Mucosa of rectum (tissue), 2 donors: ENCODE data around the gene HECTD4.

ENCODE experiments used
- H3K27ac ChIP-seq, 2 donors: one replicate each; pipeline ENCODE4 v1.7.0; 2013; ENCODE audit warnings: inconsistent platforms in 2 of 2, low read depth in 2 of 2, low read length in 2 of 2
- H3K27me3 ChIP-seq, 2 donors: one replicate each; pipeline ENCODE4 v1.7.0; 2013; ENCODE audit warnings: low read length in 2 of 2; ENCODE audit not compliant: control insufficient read depth in 2 of 2, insufficient read depth in 2 of 2
- H3K36me3 ChIP-seq, 2 donors: one replicate each; pipeline ENCODE4 v1.7.0; 2013; ENCODE audit warnings: low read length in 2 of 2; ENCODE audit not compliant: control insufficient read depth in 2 of 2, insufficient read depth in 2 of 2
- H3K4me1 ChIP-seq, 2 donors: one replicate each; pipeline ENCODE4 v1.7.0; 2013; ENCODE audit warnings: low read length in 2 of 2, mild to moderate bottlenecking in 1 of 2; ENCODE audit not compliant: control insufficient read depth in 2 of 2, insufficient read depth in 2 of 2
- H3K4me3 ChIP-seq, 2 donors: one replicate each; pipeline ENCODE4 v1.7.0; 2013; ENCODE audit warnings: low read length in 2 of 2
- H3K9ac ChIP-seq, 2 donors: one replicate each; pipeline ENCODE4 v1.7.0; 2013; ENCODE audit warnings: low read length in 2 of 2, low read depth in 1 of 2, mild to moderate bottlenecking in 1 of 2
- H3K9me3 ChIP-seq, 2 donors: one replicate each; pipeline ENCODE4 v1.7.0; 2013; ENCODE audit warnings: low read length in 2 of 2; ENCODE audit not compliant: control insufficient read depth in 2 of 2
- donor health status: healthy.
- donor health status: Normal muscosa, but diverticular disease.

The HECTD4 gene

GRCh38 chr12:112307317-112308011 is 74.8 kb downstream of the HECTD4 start:
- Histone ChIP-seq H3K36me3 (peaks cover 17 to 21% of the 10 kb centered on the region in 2 donors), H3K9ac (no peak overlapping the region), H3K27ac (no peak overlapping the region), H3K9me3 (no peaks in the 10 kb centered on the region), H3K4me1 (peaks cover 0 to 2% of the 10 kb centered on the region in 2 donors), H3K27me3 (no peaks in the 10 kb centered on the region), H3K4me3 (no peak overlapping the region)

- Histone ChIP-seq H3K9me3 (no peaks in the 10 kb centered on the region), H3K36me3 (peaks cover 13 to 26% of the 10 kb centered on the region in 2 donors), H3K27me3 (no peaks in the 10 kb centered on the region), H3K4me3 (no peak overlapping the region), H3K4me1 (peaks cover 0 to 2% of the 10 kb centered on the region in 2 donors), H3K27ac (no peak overlapping the region), H3K9ac (no peak overlapping the region)
Observed at GRCh38 chr12:112305951-112306350, 76.3 kb downstream of the HECTD4 start.

- Histone ChIP-seq H3K4me3 (no peak overlapping the region), H3K36me3 (peaks cover 13 to 26% of the 10 kb centered on the region in 2 donors), H3K9ac (no peak overlapping the region), H3K9me3 (no peaks in the 10 kb centered on the region), H3K4me1 (peaks cover 0 to 2% of the 10 kb centered on the region in 2 donors), H3K27me3 (no peaks in the 10 kb centered on the region), H3K27ac (no peak overlapping the region)
Observed at GRCh38 chr12:112304436-112304835, 77.8 kb downstream of the HECTD4 start.

- Histone ChIP-seq H3K36me3 (peaks cover 13 to 26% of the 10 kb centered on the region in 2 donors), H3K9me3 (no peaks in the 10 kb centered on the region)
Observed at GRCh38 chr12:112303799-112304198, 78.4 kb downstream of the HECTD4 start.

GRCh38 chr12:112303004-112303403 is 79.2 kb downstream of the HECTD4 start:
- H3K4me1 ChIP-seq = peaks cover 0 to 1% of the 10 kb centered on the region in 2 donors
- H3K36me3 ChIP-seq = peaks cover 13 to 24% of the 10 kb centered on the region in 2 donors
- H3K4me3 ChIP-seq = no peak overlapping the region

More at GRCh38 chr12:112303799-112304198, 78.4 kb downstream of the HECTD4 start:
- Histone ChIP-seq H3K9ac (no peak overlapping the region), H3K4me1 (peaks cover 0 to 2% of the 10 kb centered on the region in 2 donors), H3K4me3 (no peak overlapping the region), H3K27ac (no peak overlapping the region), H3K27me3 (no peaks in the 10 kb centered on the region)

GRCh38 chr12:112299704-112300103 is 82.5 kb downstream of the HECTD4 start:
- H3K27ac ChIP-seq = no peak overlapping the region
- no peaks in the 10 kb centered on the region for H3K4me1 ChIP-seq
- peaks cover 23 to 26% of the 10 kb centered on the region in 2 donors for H3K36me3 ChIP-seq
- no peaks in the 10 kb centered on the region for H3K9me3 ChIP-seq
- H3K27me3 ChIP-seq = no peaks in the 10 kb centered on the region
- no peak overlapping the region for H3K9ac ChIP-seq
- H3K4me3 ChIP-seq = no peak overlapping the region

More at GRCh38 chr12:112303004-112303403, 79.2 kb downstream of the HECTD4 start:
- Histone ChIP-seq H3K27ac (no peak overlapping the region), H3K9ac (no peak overlapping the region), H3K27me3 (no peaks in the 10 kb centered on the region), H3K9me3 (no peaks in the 10 kb centered on the region)

GRCh38 chr12:112297188-112297587 is 85.0 kb downstream of the HECTD4 start:
- Histone ChIP-seq H3K27me3 (no peaks in the 10 kb centered on the region), H3K4me3 (no peak overlapping the region), H3K27ac (no peak overlapping the region), H3K9ac (no peak overlapping the region), H3K36me3 (peaks cover 20 to 26% of the 10 kb centered on the region in 2 donors), H3K9me3 (no peaks in the 10 kb centered on the region), H3K4me1 (no peaks in the 10 kb centered on the region)

GRCh38 chr12:112296183-112296582 is 86.0 kb downstream of the HECTD4 start:
- Histone ChIP-seq H3K9ac (no peak overlapping the region), H3K27me3 (no peaks in the 10 kb centered on the region), H3K4me1 (no peaks in the 10 kb centered on the region), H3K36me3 (peaks cover 20 to 21% of the 10 kb centered on the region in 2 donors), H3K27ac (no peak overlapping the region), H3K9me3 (no peaks in the 10 kb centered on the region), H3K4me3 (no peak overlapping the region)

- no peaks in the 10 kb centered on the region for H3K4me1 ChIP-seq
- peaks cover 20 to 21% of the 10 kb centered on the region in 2 donors for H3K36me3 ChIP-seq
- no peak overlapping the region for H3K4me3 ChIP-seq
Observed at GRCh38 chr12:112294793-112295192, 87.4 kb downstream of the HECTD4 start.

GRCh38 chr12:112288638-112289037 is 93.6 kb downstream of the HECTD4 start:
- H3K27me3 ChIP-seq = no peaks in the 10 kb centered on the region
- no peaks in the 10 kb centered on the region for H3K4me1 ChIP-seq
- H3K36me3 ChIP-seq = peaks cover 4 to 7% of the 10 kb centered on the region in 2 donors
- no peak overlapping the region for H3K4me3 ChIP-seq
- H3K27ac ChIP-seq = no peak overlapping the region
- H3K9ac ChIP-seq = no peak overlapping the region
- H3K9me3 ChIP-seq = peaks cover 0 to 3% of the 10 kb centered on the region in 2 donors

More at GRCh38 chr12:112294793-112295192, 87.4 kb downstream of the HECTD4 start:
- no peaks in the 10 kb centered on the region for H3K9me3 ChIP-seq
- no peaks in the 10 kb centered on the region for H3K27me3 ChIP-seq
- H3K9ac ChIP-seq = no peak overlapping the region
- no peak overlapping the region for H3K27ac ChIP-seq
